ENCODE data around the gene KNOP1.

KNOP1 gene

DNA sequence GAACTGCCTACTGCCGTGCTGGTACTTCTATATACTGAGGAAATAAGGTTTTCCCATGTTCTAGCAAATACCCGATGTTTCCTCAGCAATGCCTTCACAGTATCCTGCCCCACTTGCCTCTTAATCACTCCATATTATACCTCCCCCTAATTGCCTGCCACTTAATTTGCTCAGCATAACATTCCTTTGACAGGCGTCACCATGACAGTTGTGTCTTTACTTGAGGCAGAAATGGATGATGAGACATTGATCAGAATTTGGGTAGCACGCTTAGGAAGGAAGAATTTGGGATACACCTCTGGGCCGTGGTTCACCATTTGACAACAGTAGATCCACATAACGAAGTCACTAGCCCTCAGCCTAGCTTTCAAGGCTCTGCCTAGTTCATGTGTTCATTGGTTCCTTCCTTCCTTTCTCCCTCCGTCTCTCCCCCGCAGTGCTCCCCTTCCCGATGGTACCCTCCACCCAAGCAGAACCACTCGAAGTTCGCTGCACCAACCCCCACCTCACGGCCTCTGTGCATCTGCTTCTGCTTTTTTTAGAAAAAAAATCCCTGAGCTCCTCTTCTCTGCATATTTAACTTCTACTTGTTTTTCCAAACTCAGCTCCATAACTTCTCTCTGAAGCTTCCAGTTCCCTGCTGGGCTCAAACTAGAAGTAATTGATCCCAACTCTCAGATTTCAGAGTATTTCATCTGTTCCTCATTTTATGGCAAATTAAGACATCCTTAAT lies 19.4 kb upstream of the KNOP1 start (continued):
- TF ChIP-seq ZNF565 (CRISPR knock-in tag; conservative IDR thresholded peaks at IDR 0.05; ENCODE audit: low read depth): no peak
- TF ChIP-seq ZC3H10 (CRISPR knock-in tag; IDR thresholded peaks at IDR 0.05): no peak
- TF ChIP-seq ARNTL (CRISPR knock-in tag; IDR thresholded peaks at IDR 0.05; ENCODE audit: borderline replicate concordance, low read depth): no peak

DNA sequence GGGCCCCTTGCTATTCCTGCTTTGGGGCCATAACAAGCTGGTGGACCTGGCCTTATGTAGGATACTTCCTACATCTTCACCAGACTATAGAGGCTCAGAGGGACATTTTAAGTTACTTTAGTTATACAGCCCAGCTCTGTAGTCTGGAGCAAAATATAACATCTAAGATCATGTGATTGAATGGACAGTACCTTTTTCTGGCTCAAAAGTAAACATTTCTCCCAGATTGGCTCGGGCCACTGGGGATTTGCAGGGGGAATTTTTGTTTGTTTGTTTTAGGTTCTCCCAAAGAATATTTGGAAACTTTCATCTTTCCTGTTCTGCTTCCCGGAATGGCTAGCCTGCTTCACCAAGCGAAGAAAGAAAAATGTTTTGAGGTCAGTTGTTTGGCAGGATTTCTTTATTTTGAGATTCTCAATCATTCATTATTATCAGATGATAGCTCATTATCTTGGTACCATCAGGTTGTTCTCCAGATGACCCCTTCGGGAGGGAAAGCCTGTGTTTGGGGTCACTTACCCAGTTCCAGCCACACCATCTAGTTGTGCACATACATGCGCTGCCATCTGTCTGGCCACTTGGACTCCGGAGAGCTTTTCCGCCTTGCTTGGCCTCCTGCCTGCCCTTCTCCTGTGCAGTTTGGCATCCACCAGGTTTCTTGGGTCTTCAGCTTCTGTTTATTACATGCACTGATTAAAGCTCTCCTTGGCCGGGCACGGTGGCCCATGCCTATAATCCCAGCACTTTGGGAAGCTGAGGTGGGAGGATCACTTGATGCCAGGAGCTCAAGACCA lies 17.2 kb upstream of the KNOP1 start:
- TF ChIP-seq, protein P1, sequence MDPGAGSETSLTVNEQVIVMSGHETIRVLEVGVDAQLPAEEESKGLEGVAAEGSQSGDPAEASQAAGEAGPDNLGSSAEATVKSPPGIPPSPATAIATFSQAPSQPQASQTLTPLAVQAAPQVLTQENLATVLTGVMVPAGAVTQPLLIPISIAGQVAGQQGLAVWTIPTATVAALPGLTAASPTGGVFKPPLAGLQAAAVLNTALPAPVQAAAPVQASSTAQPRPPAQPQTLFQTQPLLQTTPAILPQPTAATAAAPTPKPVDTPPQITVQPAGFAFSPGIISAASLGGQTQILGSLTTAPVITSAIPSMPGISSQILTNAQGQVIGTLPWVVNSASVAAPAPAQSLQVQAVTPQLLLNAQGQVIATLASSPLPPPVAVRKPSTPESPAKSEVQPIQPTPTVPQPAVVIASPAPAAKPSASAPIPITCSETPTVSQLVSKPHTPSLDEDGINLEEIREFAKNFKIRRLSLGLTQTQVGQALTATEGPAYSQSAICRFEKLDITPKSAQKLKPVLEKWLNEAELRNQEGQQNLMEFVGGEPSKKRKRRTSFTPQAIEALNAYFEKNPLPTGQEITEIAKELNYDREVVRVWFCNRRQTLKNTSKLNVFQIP (CRISPR knock-in tag; IDR thresholded peaks at IDR 0.05; ENCODE audit: borderline replicate concordance, low read depth): no peak
- TF ChIP-seq PPARA (CRISPR knock-in tag; IDR thresholded peaks at IDR 0.05; ENCODE audit: borderline replicate concordance): no peak
- no peak for ATAC-seq

GRCh38 chr16:19733551-19733950 lies 15.5 kb upstream of the KNOP1 start:
- ATAC-seq: no peak
- TF ChIP-seq ESRRG (CRISPR knock-in tag; IDR thresholded peaks at IDR 0.05) (no peak), PATZ1 (CRISPR knock-in tag; IDR thresholded peaks at IDR 0.05; ENCODE audit: borderline replicate concordance) (no peak)

- TF ChIP-seq, protein P2, sequence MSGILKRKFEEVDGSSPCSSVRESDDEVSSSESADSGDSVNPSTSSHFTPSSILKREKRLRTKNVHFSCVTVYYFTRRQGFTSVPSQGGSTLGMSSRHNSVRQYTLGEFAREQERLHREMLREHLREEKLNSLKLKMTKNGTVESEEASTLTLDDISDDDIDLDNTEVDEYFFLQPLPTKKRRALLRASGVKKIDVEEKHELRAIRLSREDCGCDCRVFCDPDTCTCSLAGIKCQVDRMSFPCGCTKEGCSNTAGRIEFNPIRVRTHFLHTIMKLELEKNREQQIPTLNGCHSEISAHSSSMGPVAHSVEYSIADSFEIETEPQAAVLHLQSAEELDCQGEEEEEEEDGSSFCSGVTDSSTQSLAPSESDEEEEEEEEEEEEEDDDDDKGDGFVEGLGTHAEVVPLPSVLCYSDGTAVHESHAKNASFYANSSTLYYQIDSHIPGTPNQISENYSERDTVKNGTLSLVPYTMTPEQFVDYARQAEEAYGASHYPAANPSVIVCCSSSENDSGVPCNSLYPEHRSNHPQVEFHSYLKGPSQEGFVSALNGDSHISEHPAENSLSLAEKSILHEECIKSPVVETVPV (CRISPR knock-in tag; IDR thresholded peaks at IDR 0.05): no peak
- TF ChIP-seq, protein P3, sequence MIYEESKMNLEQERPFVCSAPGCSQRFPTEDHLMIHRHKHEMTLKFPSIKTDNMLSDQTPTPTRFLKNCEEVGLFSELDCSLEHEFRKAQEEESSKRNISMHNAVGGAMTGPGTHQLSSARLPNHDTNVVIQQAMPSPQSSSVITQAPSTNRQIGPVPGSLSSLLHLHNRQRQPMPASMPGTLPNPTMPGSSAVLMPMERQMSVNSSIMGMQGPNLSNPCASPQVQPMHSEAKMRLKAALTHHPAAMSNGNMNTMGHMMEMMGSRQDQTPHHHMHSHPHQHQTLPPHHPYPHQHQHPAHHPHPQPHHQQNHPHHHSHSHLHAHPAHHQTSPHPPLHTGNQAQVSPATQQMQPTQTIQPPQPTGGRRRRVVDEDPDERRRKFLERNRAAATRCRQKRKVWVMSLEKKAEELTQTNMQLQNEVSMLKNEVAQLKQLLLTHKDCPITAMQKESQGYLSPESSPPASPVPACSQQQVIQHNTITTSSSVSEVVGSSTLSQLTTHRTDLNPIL (CRISPR knock-in tag; IDR thresholded peaks at IDR 0.05; ENCODE audit: low read depth): no peak
- TF ChIP-seq, protein P4, sequence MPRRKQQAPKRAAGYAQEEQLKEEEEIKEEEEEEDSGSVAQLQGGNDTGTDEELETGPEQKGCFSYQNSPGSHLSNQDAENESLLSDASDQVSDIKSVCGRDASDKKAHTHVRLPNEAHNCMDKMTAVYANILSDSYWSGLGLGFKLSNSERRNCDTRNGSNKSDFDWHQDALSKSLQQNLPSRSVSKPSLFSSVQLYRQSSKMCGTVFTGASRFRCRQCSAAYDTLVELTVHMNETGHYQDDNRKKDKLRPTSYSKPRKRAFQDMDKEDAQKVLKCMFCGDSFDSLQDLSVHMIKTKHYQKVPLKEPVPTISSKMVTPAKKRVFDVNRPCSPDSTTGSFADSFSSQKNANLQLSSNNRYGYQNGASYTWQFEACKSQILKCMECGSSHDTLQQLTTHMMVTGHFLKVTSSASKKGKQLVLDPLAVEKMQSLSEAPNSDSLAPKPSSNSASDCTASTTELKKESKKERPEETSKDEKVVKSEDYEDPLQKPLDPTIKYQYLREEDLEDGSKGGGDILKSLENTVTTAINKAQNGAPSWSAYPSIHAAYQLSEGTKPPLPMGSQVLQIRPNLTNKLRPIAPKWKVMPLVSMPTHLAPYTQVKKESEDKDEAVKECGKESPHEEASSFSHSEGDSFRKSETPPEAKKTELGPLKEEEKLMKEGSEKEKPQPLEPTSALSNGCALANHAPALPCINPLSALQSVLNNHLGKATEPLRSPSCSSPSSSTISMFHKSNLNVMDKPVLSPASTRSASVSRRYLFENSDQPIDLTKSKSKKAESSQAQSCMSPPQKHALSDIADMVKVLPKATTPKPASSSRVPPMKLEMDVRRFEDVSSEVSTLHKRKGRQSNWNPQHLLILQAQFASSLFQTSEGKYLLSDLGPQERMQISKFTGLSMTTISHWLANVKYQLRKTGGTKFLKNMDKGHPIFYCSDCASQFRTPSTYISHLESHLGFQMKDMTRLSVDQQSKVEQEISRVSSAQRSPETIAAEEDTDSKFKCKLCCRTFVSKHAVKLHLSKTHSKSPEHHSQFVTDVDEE (CRISPR knock-in tag; IDR thresholded peaks at IDR 0.05): no peak
- TF ChIP-seq OSR1 (CRISPR knock-in tag; IDR thresholded peaks at IDR 0.05): no peak
- no peak for ATAC-seq
These were observed 10.6 kb upstream of the KNOP1 start for GRCh38 chr16:19728636-19728965.

DNA sequence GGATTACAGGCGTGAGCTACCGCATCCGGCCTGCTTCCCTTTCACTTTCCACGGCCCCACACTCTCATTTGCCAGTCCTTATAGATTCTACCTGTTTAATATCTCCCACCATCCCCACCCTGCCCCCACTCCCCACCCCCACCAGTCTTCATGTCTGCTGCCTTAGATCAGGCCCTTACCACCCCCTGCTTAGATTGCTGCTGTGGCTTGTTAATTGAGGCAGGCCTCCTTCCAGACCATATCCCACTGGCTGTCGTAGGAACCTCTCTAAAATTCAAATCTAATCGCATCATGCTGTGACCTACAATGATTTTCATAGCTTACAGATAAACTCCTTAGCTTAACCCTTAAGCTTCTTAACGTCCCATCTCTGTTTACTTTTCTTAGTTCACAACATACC lies 5.0 kb upstream of the KNOP1 start:
- no peak for ATAC-seq
- TF ChIP-seq GLIS3 (CRISPR knock-in tag; IDR thresholded peaks at IDR 0.05) (no peak), SNAI2 (CRISPR knock-in tag; IDR thresholded peaks at IDR 0.05) (no peak), ESRRG (CRISPR knock-in tag; IDR thresholded peaks at IDR 0.05) (no peak), CSDC2 (CRISPR knock-in tag; IDR thresholded peaks at IDR 0.05) (no peak), ZFP30 (CRISPR knock-in tag; IDR thresholded peaks at IDR 0.05) (no peak), PPARA (CRISPR knock-in tag; IDR thresholded peaks at IDR 0.05; ENCODE audit: borderline replicate concordance) (no peak), ZNF565 (CRISPR knock-in tag; conservative IDR thresholded peaks at IDR 0.05; ENCODE audit: low read depth) (no peak), ZNF8 (CRISPR knock-in tag; IDR thresholded peaks at IDR 0.05) (no peak), RARB (CRISPR knock-in tag; IDR thresholded peaks at IDR 0.05) (no peak), BACH2 (CRISPR knock-in tag; IDR thresholded peaks at IDR 0.05; ENCODE audit: borderline replicate concordance) (no peak), TCF4 (CRISPR knock-in tag; IDR thresholded peaks at IDR 0.05; ENCODE audit: borderline replicate concordance) (no peak)
- TF ChIP-seq, protein P3 (CRISPR knock-in tag; IDR thresholded peaks at IDR 0.05; ENCODE audit: low read depth): no peak
- TF ChIP-seq, protein P1 (CRISPR knock-in tag; IDR thresholded peaks at IDR 0.05; ENCODE audit: borderline replicate concordance, low read depth): no peak

Measured in SK-N-SH treated with all-trans-retinoic acid at 6 μM for 48 hours (cell line).